ENCODE results near the gene MRPS18A. TPM values are rescaled to one million over a fixed set of nuclear protein-coding genes. Genes with fewer than 3 reads are reported as not detected.

Gene MRPS18A
- total and polyA plus RNA-seq, 9 of the 15 experiments (the other 6 are each of a cell fraction or from before 2014, with no cell fraction given) = 87.5 to 243 (median 125) TPM

- TF ChIP-seq ZNF143 (CRISPR knock-in tag; IDR thresholded peaks at IDR 0.05) = no peak
- TF ChIP-seq TRIM25 (IDR thresholded peaks at IDR 0.05; ENCODE audit: borderline replicate concordance) = no peak
- TF ChIP-seq SMAD4 (CRISPR knock-in tag; conservative IDR thresholded peaks at IDR 0.05) = peak; percentile 83
- peak; percentile 72 for TF ChIP-seq TFAP4 (CRISPR knock-in tag; IDR thresholded peaks at IDR 0.05; ENCODE audit: borderline replicate concordance)
- peak; percentile 92 for TF ChIP-seq CBFA2T3 (IDR thresholded peaks at IDR 0.05)
- no peak for TF ChIP-seq CREBBP (IDR thresholded peaks at IDR 0.05; ENCODE audit: low read depth, low read length)
- no peak for TF ChIP-seq BACH1 (tag; IDR thresholded peaks at IDR 0.05)
- TF ChIP-seq ZNF212 (CRISPR knock-in tag; IDR thresholded peaks at IDR 0.05) = no peak
- no peak for TF ChIP-seq ADNP (tag; IDR thresholded peaks at IDR 0.05)
- TF ChIP-seq SMARCA5 (IDR thresholded peaks at IDR 0.05) = no peak
- peak in 1 of 2 experiments; percentile 91; a peak in 2 of 4 replicates for TF ChIP-seq HDAC1 (IDR thresholded peaks at IDR 0.05)
- no peak for TF ChIP-seq DACH1 (IDR thresholded peaks at IDR 0.05; ENCODE audit: partially characterized antibody)
- no peak for TF ChIP-seq ARID2 (IDR thresholded peaks at IDR 0.05)
- no peak for TF ChIP-seq RBM39 (optimal IDR thresholded peaks at IDR 0.05; ENCODE audit: low read depth, low read length)
- TF ChIP-seq NR1H2 (CRISPR knock-in tag; IDR thresholded peaks at IDR 0.05) = no peak
- peak; percentile 90 for TF ChIP-seq TCF3 (CRISPR knock-in tag; IDR thresholded peaks at IDR 0.05)
- no peak for TF ChIP-seq ZNF780A (CRISPR knock-in tag; IDR thresholded peaks at IDR 0.05)
- no peak for TF ChIP-seq ZNF707 (CRISPR knock-in tag; conservative IDR thresholded peaks at IDR 0.05)
- peak; percentile 57; the same call in 1 of the 2 replicates for TF ChIP-seq ZKSCAN8 (CRISPR knock-in tag; IDR thresholded peaks at IDR 0.05)
- TF ChIP-seq PRMT5 (CRISPR knock-in tag; IDR thresholded peaks at IDR 0.05) = no peak
- no peak for TF ChIP-seq PYGO2 (tag; IDR thresholded peaks at IDR 0.05)
- TF ChIP-seq CREB1 (IDR thresholded peaks at IDR 0.05) = peak; percentile 40
- no peak for TF ChIP-seq CREB1 (CRISPR knock-in tag; IDR thresholded peaks at IDR 0.05)
- TF ChIP-seq ZNF589 (CRISPR knock-in tag; IDR thresholded peaks at IDR 0.05; ENCODE audit: low read depth) = peak; percentile 88
- TF ChIP-seq ZNF12 (CRISPR knock-in tag; IDR thresholded peaks at IDR 0.05) = no peak
- TF ChIP-seq, protein P1, sequence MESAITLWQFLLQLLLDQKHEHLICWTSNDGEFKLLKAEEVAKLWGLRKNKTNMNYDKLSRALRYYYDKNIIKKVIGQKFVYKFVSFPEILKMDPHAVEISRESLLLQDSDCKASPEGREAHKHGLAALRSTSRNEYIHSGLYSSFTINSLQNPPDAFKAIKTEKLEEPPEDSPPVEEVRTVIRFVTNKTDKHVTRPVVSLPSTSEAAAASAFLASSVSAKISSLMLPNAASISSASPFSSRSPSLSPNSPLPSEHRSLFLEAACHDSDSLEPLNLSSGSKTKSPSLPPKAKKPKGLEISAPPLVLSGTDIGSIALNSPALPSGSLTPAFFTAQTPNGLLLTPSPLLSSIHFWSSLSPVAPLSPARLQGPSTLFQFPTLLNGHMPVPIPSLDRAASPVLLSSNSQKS (CRISPR knock-in tag; IDR thresholded peaks at IDR 0.05) = no peak
- TF ChIP-seq KLF10 (CRISPR knock-in tag; IDR thresholded peaks at IDR 0.05) = no peak
- no peak; the same call in 1 of the 2 replicates for TF ChIP-seq PTBP1 (IDR thresholded peaks at IDR 0.05; ENCODE audit: low read depth, low read length)
- no peak for TF ChIP-seq ETS2 (tag; IDR thresholded peaks at IDR 0.05; ENCODE audit: borderline replicate concordance, poor library complexity, severe bottlenecking)
These were observed 47.4 kb downstream of the MRPS18A start (continued) for GRCh38 chr6:43639984-43640800.
